Measurements from ENCODE around the gene CADM1.

DNA sequence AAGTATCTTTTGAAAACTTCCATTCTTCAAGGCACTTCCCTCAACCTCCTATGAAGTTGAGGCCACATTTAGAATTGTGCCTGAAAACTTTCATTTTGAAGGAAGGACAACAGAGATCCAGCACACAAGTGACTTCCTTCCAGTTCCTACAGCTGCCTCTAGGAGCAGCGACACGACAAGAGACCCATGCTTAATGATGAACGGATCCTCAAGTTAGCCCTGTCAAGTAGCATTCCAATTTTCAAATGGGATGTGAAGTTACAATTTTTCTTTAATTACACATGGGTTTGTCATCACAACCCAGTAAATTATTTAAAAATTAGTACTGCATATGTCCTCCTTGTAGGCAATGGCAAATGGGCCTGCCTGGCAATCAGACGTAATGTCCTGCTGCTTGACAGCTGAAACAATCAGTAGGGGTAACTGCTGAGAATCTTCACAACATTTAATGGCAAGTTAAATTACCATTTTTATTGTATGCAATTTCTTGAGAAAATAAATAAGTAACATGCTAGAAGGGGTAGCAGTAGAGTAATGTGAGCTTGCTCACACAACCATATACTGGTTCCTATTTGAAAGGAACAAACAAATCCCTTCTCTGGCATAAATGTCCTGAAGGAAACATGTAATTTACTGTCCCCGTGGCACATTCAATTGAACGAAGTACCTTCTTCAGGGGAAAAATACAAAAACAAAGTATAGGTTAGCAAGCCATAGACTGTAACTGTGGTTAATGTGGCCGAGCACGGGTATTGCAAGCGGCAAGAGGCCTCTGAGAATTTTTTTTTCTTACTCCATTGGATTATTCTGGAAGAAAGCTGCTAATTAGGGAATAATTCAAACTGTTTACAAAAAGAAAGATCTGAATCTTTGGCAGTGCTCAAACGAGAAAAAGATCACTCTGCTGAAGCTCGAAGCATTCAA is 288.3 kb downstream of the CADM1 start:
- TF ChIP-seq EZH2 (IDR thresholded peaks at IDR 0.05; ENCODE audit: low read length): no peak
- TF ChIP-seq, protein P1, sequence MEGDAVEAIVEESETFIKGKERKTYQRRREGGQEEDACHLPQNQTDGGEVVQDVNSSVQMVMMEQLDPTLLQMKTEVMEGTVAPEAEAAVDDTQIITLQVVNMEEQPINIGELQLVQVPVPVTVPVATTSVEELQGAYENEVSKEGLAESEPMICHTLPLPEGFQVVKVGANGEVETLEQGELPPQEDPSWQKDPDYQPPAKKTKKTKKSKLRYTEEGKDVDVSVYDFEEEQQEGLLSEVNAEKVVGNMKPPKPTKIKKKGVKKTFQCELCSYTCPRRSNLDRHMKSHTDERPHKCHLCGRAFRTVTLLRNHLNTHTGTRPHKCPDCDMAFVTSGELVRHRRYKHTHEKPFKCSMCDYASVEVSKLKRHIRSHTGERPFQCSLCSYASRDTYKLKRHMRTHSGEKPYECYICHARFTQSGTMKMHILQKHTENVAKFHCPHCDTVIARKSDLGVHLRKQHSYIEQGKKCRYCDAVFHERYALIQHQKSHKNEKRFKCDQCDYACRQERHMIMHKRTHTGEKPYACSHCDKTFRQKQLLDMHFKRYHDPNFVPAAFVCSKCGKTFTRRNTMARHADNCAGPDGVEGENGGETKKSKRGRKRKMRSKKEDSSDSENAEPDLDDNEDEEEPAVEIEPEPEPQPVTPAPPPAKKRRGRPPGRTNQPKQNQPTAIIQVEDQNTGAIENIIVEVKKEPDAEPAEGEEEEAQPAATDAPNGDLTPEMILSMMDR (optimal IDR thresholded peaks at IDR 0.05 in 1 of 3, IDR thresholded peaks at IDR 0.05 in 1 of 3, conservative IDR thresholded peaks at IDR 0.05 in 1 of 3; ENCODE audit: extremely low read depth in 1 of 3, insufficient read depth in 2 of 3, low read length in 3 of 3): peak; percentile 31 to 59 (median 39)

Data from keratinocyte (primary cell).